HepG2 (cell line): ENCODE data around the gene SLC39A8. TPM values are rescaled to one million over a fixed set of nuclear protein-coding genes. Genes with fewer than 3 reads are reported as not detected.

Experiments
- CREB3 ChIP-seq: sonication (generic); formaldehyde crosslinking; IDR thresholded peaks from 2 replicates; pipeline ENCODE4 v1.5.0; 2020; ENCODE audit warnings: missing genetic modification reagents
- HOXD1 ChIP-seq: sonication (generic); formaldehyde crosslinking; IDR thresholded peaks from 2 replicates; pipeline ENCODE4 v1.5.0; 2020; ENCODE audit warnings: missing genetic modification reagents
- KAT8 ChIP-seq: IDR thresholded peaks from 2 replicates; pipeline ENCODE4 v1.6.1; 2016; ENCODE audit warnings: missing genetic modification reagents, missing compliant biosample characterization
- MATR3 ChIP-seq: sonication (generic); formaldehyde crosslinking; IDR thresholded peaks from 2 replicates; pipeline ENCODE4 v1.4.0; 2020; ENCODE audit warnings: missing genetic modification reagents
- MXD3 ChIP-seq: IDR thresholded peaks from 2 replicates; pipeline ENCODE4 v1.6.1; 2016; ENCODE audit warnings: mild to moderate bottlenecking, missing biosample characterization, missing genetic modification reagents
- SETDB1 ChIP-seq: sonication (generic); formaldehyde crosslinking; IDR thresholded peaks from 2 replicates; pipeline ENCODE4 v1.5.1; 2020; ENCODE audit warnings: missing genetic modification reagents, mild to moderate bottlenecking, borderline replicate concordance
- SIN3B ChIP-seq: fragments of 150-350 bp; IDR thresholded peaks from 2 replicates; pipeline ENCODE4 v1.6.1; 2014; ENCODE audit warnings: low read length
- SKIL ChIP-seq: sonication (generic); formaldehyde crosslinking; IDR thresholded peaks from 2 replicates; pipeline ENCODE4 v1.8.0; 2022; ENCODE audit warnings: missing genetic modification reagents, mild to moderate bottlenecking, moderate library complexity, borderline replicate concordance
- SMAD1 ChIP-seq: sonication (generic); formaldehyde crosslinking; IDR thresholded peaks from 2 replicates; pipeline ENCODE4 v1.4.0; 2020; ENCODE audit warnings: missing genetic modification reagents, low read depth, mild to moderate bottlenecking, borderline replicate concordance
- SRF ChIP-seq: IDR thresholded peaks from 2 replicates; pipeline ENCODE4 v1.6.1; 2011; ENCODE audit warnings: mild to moderate bottlenecking, low read depth, low read length, moderate library complexity
- STAT6 ChIP-seq: sonication (generic); formaldehyde crosslinking; IDR thresholded peaks from 2 replicates; pipeline ENCODE4 v1.4.0; 2020; ENCODE audit warnings: missing genetic modification reagents, mild to moderate bottlenecking, borderline replicate concordance
- ZBTB40 ChIP-seq, 2 experiments: fragments of 450-650 bp in 1 of 2; sonication (generic) in 1 of 2; formaldehyde crosslinking in 1 of 2; IDR thresholded peaks; 2 replicates each; pipeline versions ENCODE4 v1.6.1 to v1.8.0; 2016 to 2022; ENCODE audit warnings: antibody characterized with exemption in 1 of 2, mild to moderate bottlenecking in 1 of 2, missing genetic modification reagents in 1 of 2
- ZNF354B ChIP-seq: sonication (generic); formaldehyde crosslinking; IDR thresholded peaks from 2 replicates; pipeline ENCODE4 v1.8.0; 2022; ENCODE audit warnings: mild to moderate bottlenecking, missing genetic modification reagents
- ZSCAN22 ChIP-seq: sonication (generic); formaldehyde crosslinking; IDR thresholded peaks from 2 replicates; pipeline ENCODE4 v1.4.0; 2020; ENCODE audit warnings: mild to moderate bottlenecking, missing genetic modification reagents
- polyA plus RNA-seq, 8 experiments: library from polyadenylated mRNA; depleted of rRNA in 3 of 8; stranded (reverse) in 7 of 8; unstranded in 1 of 8; fragments of >200 nt; fragmentation: Illumina TruSeq in 4 of 8; extraction: Trizol in 4 of 8; gene quantifications; 2 replicates each; pipeline versions ENCODE4 v1.2.1 to v1.2.3, GENCODE V29; 2011 to 2016; ENCODE audit warnings: low read depth in 4 of 8, missing spikeins in 1 of 8, mixed read lengths in 1 of 8; ENCODE audit not compliant: insufficient read depth in 1 of 8
- total RNA-seq, 5 experiments: library from RNA; depleted of rRNA; stranded (reverse); fragments of >200 nt; fragmentation: Illumina TruSeq; extraction: Trizol; gene quantifications; 2 replicates each; pipeline ENCODE4 v1.2.3, GENCODE V29; 2016; ENCODE audit warnings: low read depth in 1 of 5

Gene SLC39A8
- total and polyA plus RNA-seq, 2 of the 13 experiments (the other 11 are each of a cell fraction or from before 2014, with no cell fraction given): 0.22 to 0.38 TPM

GRCh38 chr4:102344520-102344953 is 745 bp downstream of the SLC39A8 start (continued):
- TF ChIP-seq ZBTB40 (IDR thresholded peaks at IDR 0.05): no peak
- TF ChIP-seq ZBTB40 (CRISPR knock-in tag; IDR thresholded peaks at IDR 0.05): no peak
- TF ChIP-seq ZNF354B: no peak
- no peak for TF ChIP-seq CREB3 (CRISPR knock-in tag)
- TF ChIP-seq SRF: no peak
- no peak for TF ChIP-seq ZSCAN22
- TF ChIP-seq SKIL (CRISPR knock-in tag): no peak
- 0 out of 2 replicates have a peak, but pooled peaks have one; percentile 6 for TF ChIP-seq KAT8
- no peak for TF ChIP-seq SMAD1 (CRISPR knock-in tag)
- TF ChIP-seq HOXD1 (CRISPR knock-in tag): no peak
- TF ChIP-seq MATR3 (CRISPR knock-in tag): no peak
- TF ChIP-seq SETDB1 (CRISPR knock-in tag): no peak
- TF ChIP-seq MXD3: peak; percentile 18; the same call in 1 of the 2 replicates
- TF ChIP-seq SIN3B: no peak
- no peak for TF ChIP-seq STAT6 (CRISPR knock-in tag)
